ENCODE measurements around the gene MAP4K3. TPM values are rescaled to one million over a fixed set of nuclear protein-coding genes. Genes with fewer than 3 reads are reported as not detected.
"Not testable (repeated sequence)": the region's sequence is repeated elsewhere in the genome, so short reads cannot be mapped to it uniquely, and the experiment has no call there.

The MAP4K3 gene
- polyA plus RNA-seq, 1 experiment = 45.5 TPM

DNA sequence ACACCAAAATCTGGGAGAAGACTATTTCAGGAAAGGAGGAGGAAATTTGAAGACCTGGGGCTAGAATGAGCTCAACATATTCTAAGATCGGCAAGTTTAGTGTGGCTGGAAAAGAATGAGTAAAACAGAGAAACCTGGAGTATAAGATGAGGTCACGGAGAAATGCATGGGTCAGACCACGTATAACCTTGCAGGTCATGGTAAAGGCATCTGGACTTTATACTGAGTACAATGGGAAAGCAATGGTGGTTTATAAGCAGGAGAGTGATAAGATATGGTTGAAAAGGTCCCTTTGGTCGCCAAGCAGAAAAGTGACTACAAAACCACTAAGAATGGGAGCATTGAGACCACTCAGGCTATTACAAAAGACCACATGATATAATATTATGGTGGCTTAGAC, 102.1 kb downstream of the MAP4K3 start:
- ChIA-PET CTCF (interaction anchor here (1.1 to 1.6 kb wide), 2 partner anchors 10 to 21 kb away, joined by 3 to 6 read pairs; no protein-coding TSS in a partner anchor), POLR2A (no interaction called here)
- DNase-seq (ENCODE audit: low read depth) = no peak
- H3K36me3 ChIP-seq (ENCODE audit: control insufficient read depth, insufficient read depth, low read length) = no peaks in the 10 kb centered on the region
- no peak overlapping the region for H3K4me3 ChIP-seq (ENCODE audit: low read depth, low read length)
- TF ChIP-seq, protein P1, sequence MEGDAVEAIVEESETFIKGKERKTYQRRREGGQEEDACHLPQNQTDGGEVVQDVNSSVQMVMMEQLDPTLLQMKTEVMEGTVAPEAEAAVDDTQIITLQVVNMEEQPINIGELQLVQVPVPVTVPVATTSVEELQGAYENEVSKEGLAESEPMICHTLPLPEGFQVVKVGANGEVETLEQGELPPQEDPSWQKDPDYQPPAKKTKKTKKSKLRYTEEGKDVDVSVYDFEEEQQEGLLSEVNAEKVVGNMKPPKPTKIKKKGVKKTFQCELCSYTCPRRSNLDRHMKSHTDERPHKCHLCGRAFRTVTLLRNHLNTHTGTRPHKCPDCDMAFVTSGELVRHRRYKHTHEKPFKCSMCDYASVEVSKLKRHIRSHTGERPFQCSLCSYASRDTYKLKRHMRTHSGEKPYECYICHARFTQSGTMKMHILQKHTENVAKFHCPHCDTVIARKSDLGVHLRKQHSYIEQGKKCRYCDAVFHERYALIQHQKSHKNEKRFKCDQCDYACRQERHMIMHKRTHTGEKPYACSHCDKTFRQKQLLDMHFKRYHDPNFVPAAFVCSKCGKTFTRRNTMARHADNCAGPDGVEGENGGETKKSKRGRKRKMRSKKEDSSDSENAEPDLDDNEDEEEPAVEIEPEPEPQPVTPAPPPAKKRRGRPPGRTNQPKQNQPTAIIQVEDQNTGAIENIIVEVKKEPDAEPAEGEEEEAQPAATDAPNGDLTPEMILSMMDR (IDR thresholded peaks at IDR 0.05; ENCODE audit: insufficient read depth, low read depth, low read length) = no peak
- no peaks in the 10 kb centered on the region for H3K27me3 ChIP-seq (ENCODE audit: control insufficient read depth, insufficient read depth, low read length)

DNA sequence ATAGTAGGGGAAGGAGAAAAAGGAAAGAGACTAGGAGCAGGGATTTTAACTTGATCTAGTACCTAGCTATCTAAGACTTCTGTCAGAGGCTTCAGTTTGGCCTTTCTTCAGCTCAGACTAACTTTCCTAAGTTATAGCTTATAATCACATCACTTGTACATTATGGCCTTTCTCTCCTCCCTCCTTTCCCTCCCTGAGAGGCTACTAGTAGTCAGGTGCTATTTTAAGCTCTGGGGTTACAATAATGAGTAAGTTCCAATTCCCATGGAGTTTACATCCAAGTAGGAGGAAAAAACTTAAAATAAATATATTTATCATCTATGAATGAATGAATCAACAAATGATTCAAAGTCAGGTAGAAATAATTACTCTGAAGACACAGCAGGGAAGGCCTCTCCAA, 102.6 kb downstream of the MAP4K3 start:
- no peaks in the 10 kb centered on the region for H3K36me3 ChIP-seq (ENCODE audit: control insufficient read depth, insufficient read depth, low read length)
- no peaks in the 10 kb centered on the region for H3K27me3 ChIP-seq (ENCODE audit: control insufficient read depth, insufficient read depth, low read length)
- CTCF ChIA-PET = interaction anchor here (1.1 to 1.6 kb wide), 2 partner anchors 10 to 20 kb away, joined by 3 to 6 read pairs; no protein-coding TSS in a partner anchor
- H3K4me3 ChIP-seq (ENCODE audit: low read depth, low read length) = no peak overlapping the region
- no peak for DNase-seq (ENCODE audit: low read depth)
- POLR2A ChIA-PET = no interaction called here
- TF ChIP-seq, protein P1 (IDR thresholded peaks at IDR 0.05; ENCODE audit: insufficient read depth, low read depth, low read length) = no peak

DNA sequence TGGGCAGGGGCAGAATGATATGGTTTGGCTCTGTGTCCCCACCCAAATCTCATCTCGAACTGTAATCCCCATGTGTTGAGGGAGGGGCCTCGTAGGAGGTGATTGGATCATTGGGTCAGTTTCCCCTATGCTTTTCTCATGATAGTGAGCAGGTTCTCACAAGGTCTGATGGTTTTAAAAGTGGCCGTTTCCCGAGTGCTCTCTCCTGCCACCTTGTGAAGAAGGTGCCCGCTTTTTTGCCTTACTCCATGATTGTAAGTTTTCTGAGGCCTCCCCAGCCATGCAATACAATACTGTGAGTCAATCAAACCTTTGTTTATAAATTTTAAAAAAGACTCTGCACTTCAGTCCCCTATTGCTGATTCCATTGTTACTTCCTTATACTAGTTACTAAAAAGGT, 110.4 kb downstream of the MAP4K3 start:
- no peak for DNase-seq (ENCODE audit: low read depth)
- TF ChIP-seq, protein P1 (IDR thresholded peaks at IDR 0.05; ENCODE audit: insufficient read depth, low read depth, low read length) = no peak
- H3K27me3 ChIP-seq (ENCODE audit: control insufficient read depth, insufficient read depth, low read length) = no peaks in the 10 kb centered on the region
- POLR2A ChIA-PET = interaction anchor here (0.6 kb wide), 1 partner anchor 11 kb away, joined by 3 read pairs; no protein-coding TSS in a partner anchor
- CTCF ChIA-PET = no interaction called here
- no peak overlapping the region for H3K4me3 ChIP-seq (ENCODE audit: low read depth, low read length)
- peaks cover 4% of the 10 kb centered on the region for H3K36me3 ChIP-seq (ENCODE audit: control insufficient read depth, insufficient read depth, low read length)

DNA sequence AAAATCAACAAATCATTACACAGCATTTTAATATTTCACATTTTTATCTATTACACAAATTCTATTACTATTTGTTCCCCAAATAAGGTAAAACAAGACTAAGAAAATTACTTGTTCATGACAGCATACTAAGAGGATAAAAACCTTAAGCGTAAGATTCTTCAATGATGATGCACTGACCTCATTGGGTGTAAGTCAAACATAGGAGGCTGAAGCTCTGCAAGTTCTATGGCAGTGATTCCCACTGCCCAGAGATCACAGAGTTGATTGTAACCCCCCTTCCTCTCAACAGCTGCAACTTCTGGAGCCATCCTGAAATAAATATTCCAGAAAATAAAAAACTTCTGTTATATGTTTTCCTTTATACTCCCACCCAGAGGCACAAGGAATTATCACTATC, 111.1 kb downstream of the MAP4K3 start:
- Histone ChIP-seq H3K27me3 (ENCODE audit: control insufficient read depth, insufficient read depth, low read length) (no peaks in the 10 kb centered on the region), H3K36me3 (ENCODE audit: control insufficient read depth, insufficient read depth, low read length) (peaks cover 4% of the 10 kb centered on the region), H3K4me3 (ENCODE audit: low read depth, low read length) (no peak overlapping the region)
- no peak for DNase-seq (ENCODE audit: low read depth)
- ChIA-PET POLR2A (interaction anchor here (0.6 kb wide), 1 partner anchor 12 kb away, joined by 3 read pairs; no protein-coding TSS in a partner anchor), CTCF (no interaction called here)
- TF ChIP-seq, protein P1 (IDR thresholded peaks at IDR 0.05; ENCODE audit: insufficient read depth, low read depth, low read length) = no peak

DNA sequence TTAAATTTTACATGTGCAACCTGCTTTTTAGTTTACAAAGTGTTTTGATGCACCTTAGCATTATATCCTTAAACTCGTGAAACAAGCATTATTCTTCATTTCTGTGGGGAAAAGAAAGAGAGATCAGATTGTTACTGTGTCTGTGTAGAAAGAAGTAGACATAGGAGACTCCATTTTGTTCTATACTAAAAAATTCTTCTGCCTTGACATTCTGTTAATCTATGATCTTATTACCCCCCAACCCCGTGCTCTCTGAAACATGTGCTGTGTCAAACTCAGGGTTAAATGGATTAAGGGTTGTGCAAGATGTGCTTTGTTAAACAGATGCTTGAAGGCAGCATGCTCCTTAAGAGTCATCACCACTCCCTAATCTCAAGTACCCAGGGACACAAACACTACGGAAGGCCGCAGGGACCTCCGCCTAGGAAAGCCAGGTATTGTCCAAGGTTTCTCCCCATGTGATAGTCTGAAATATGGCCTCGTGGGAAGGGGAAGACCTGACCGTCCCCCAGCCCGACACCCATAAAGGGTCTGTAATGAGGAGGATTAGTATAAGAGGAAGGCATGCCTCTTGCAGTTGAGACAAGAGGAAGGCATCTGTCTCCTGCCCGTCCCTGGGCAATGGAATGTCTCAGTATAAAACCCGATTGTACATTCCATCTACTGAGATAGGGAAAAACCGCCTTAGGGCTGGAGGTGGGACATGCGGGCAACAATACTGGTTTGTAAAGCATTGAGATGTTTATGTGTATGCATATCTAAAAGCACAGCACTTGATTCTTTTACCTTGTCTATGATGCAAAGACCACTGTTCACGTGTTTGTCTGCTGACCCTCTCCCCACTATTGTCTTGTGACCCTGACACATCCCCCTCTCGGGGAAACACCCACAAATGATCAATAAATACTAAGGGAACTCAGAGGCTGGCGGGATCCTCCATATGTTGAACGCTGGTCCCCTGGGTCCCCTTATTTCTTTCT, 115.7 kb downstream of the MAP4K3 start:
- H3K27me3 ChIP-seq (ENCODE audit: control insufficient read depth, insufficient read depth, low read length); CTCF ChIA-PET; H3K36me3 ChIP-seq (ENCODE audit: control insufficient read depth, insufficient read depth, low read length); DNase-seq (ENCODE audit: low read depth); H3K4me3 ChIP-seq (ENCODE audit: low read depth, low read length); POLR2A ChIA-PET: not testable (repeated sequence)
